Progenitor cell of endocrine pancreas (in vitro differentiated cells): Measurements from ENCODE around the gene RSPH1. TPM values are rescaled to one million over a fixed set of nuclear protein-coding genes. Genes with fewer than 3 reads are reported as not detected.

Source experiments
- DNase-seq: peaks from one replicate; pipeline ENCODE4 v3.0.0; 2021; ENCODE audit warnings: low spot score; ENCODE audit not compliant: unreplicated experiment
- H3K27ac Mint-ChIP-seq: 2 replicates; pipeline ENCODE4 v1.8.0; 2021; ENCODE audit warnings: mild to moderate bottlenecking, moderate library complexity, mixed read lengths
- H3K27me3 Mint-ChIP-seq: 2 replicates; pipeline ENCODE4 v1.8.0; 2021; ENCODE audit warnings: mixed read lengths
- H3K36me3 Mint-ChIP-seq: 2 replicates; pipeline ENCODE4 v1.8.0; 2022; ENCODE audit warnings: mixed read lengths; ENCODE audit not compliant: insufficient read depth
- H3K4me1 Mint-ChIP-seq: 2 replicates; pipeline ENCODE4 v1.8.0; 2021; ENCODE audit warnings: low read depth, mixed read lengths
- H3K4me3 Mint-ChIP-seq: 2 replicates; pipeline ENCODE4 v1.8.0; 2021; ENCODE audit warnings: low read depth, mild to moderate bottlenecking, moderate library complexity, mixed read lengths
- H3K9me3 Mint-ChIP-seq: 2 replicates; pipeline ENCODE4 v1.8.0; 2021; ENCODE audit warnings: low read depth, mixed read lengths
- total RNA-seq: library from RNA; stranded (reverse); gene quantifications from 2 replicates; pipeline ENCODE4 v1.2.1, GENCODE V29; 2021
- TF ChIP-seq, protein P1 (sequence below): fragments of 200-600 bp; sonication (generic); IDR thresholded peaks from one replicate; pipeline ENCODE4 v1.5.0; 2021; ENCODE audit warnings: antibody characterized with exemption, mild to moderate bottlenecking; ENCODE audit not compliant: unreplicated experiment

Gene RSPH1
- total RNA-seq, 1 donor from 2014 or later = 7.1 TPM

DNA sequence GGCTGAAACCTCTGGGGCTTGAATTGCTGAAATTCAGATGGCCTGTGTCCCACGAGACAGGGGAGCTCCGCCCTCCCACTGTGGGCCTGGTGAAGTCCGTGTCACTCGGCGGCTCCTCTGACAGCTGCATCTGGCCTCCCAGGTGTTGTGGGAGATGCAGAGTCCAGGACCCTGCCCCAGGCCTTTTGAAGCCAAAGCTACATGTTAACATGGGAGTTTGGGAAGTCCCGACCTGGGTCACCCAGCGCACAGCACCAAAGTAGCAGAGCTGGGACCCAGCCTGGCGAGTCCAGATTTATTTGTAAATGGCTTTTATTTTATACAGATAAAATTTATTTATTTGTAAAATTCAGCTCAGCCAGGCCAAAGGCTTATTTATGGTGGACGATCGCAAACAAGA lies 46.6 kb upstream of the RSPH1 start:
- DNase-seq = no peak
- H3K9me3 Mint-ChIP-seq = no peaks in the 10 kb centered on the region
- TF ChIP-seq, protein P1, sequence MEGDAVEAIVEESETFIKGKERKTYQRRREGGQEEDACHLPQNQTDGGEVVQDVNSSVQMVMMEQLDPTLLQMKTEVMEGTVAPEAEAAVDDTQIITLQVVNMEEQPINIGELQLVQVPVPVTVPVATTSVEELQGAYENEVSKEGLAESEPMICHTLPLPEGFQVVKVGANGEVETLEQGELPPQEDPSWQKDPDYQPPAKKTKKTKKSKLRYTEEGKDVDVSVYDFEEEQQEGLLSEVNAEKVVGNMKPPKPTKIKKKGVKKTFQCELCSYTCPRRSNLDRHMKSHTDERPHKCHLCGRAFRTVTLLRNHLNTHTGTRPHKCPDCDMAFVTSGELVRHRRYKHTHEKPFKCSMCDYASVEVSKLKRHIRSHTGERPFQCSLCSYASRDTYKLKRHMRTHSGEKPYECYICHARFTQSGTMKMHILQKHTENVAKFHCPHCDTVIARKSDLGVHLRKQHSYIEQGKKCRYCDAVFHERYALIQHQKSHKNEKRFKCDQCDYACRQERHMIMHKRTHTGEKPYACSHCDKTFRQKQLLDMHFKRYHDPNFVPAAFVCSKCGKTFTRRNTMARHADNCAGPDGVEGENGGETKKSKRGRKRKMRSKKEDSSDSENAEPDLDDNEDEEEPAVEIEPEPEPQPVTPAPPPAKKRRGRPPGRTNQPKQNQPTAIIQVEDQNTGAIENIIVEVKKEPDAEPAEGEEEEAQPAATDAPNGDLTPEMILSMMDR = no peak
- H3K4me1 Mint-ChIP-seq = no peaks in the 10 kb centered on the region
- no peaks in the 10 kb centered on the region for H3K27me3 Mint-ChIP-seq
- no peak overlapping the region for H3K27ac Mint-ChIP-seq
- H3K36me3 Mint-ChIP-seq = peaks cover 25% of the 10 kb centered on the region
- H3K4me3 Mint-ChIP-seq = no peak overlapping the region

DNA sequence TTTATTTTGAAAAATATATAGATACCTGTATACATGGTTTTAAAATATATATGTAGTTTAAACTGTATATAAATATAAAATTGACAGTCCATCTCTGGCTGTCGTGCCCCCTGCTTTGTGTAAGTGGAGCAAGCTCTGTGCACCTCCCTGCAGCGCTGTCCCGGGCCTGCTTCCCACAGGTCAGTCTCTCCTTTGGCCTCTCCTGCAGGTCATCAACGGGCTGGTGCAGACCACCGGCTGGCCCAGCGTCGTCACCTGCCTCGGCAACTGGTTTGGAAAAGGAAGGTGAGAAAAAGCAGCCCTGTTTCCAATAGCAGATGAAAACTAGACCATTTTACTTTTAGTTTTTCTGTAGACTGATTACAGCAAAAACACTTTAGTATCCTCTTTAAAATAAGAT lies 46.2 kb upstream of the RSPH1 start:
- TF ChIP-seq, protein P1 = no peak
- no peaks in the 10 kb centered on the region for H3K27me3 Mint-ChIP-seq
- DNase-seq = no peak
- peaks cover 23% of the 10 kb centered on the region for H3K36me3 Mint-ChIP-seq
- H3K27ac Mint-ChIP-seq = no peak overlapping the region
- H3K9me3 Mint-ChIP-seq = no peaks in the 10 kb centered on the region
- no peak overlapping the region for H3K4me3 Mint-ChIP-seq
- no peaks in the 10 kb centered on the region for H3K4me1 Mint-ChIP-seq

DNA sequence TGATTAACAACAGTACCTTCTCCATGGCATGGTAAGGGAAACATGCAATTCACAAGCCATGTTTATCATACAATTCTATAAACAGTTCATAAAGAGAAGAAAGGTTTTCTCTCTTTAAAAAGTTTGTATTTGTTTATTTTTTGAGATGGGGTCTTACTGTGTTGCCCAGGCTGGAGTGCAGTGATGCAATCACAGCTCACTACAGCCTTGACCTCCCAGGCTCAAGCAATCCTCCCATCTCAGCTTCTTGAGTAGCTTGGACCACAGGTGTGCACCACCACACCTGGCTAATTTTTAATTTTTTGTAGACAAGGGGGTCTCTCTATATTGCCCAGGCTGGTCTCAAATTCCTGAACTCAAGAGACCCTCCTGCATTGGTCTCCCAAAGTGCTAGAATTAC lies 45.6 kb upstream of the RSPH1 start:
- TF ChIP-seq, protein P1 = no peak
- Mint-ChIP-seq H3K36me3 (peaks cover 24% of the 10 kb centered on the region), H3K9me3 (no peaks in the 10 kb centered on the region), H3K4me3 (no peak overlapping the region), H3K4me1 (no peaks in the 10 kb centered on the region), H3K27ac (no peak overlapping the region), H3K27me3 (no peaks in the 10 kb centered on the region)
- DNase-seq = no peak

DNA sequence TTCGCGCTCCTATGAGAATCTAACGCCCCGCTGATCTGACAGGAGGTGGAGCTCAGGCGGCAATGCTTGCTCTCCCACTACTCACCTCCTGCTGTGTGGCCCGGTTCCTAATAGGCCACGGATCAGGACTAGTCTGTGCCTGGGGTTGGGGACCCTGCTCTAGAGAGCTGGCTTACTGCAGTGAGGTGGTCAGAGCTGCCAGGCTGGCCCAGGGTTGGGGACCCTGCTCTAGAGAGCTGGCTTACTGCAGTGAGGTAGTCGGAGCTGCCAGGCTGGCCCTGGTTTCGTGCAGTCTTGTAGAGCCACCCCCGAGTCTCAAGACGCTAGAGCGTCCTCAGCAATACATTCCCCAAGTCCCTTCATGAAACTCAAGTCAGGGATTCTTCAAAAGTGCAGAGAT lies 45.1 kb upstream of the RSPH1 start:
- Mint-ChIP-seq H3K27me3 (no peaks in the 10 kb centered on the region), H3K36me3 (peaks cover 24% of the 10 kb centered on the region), H3K4me1 (no peaks in the 10 kb centered on the region), H3K4me3 (no peak overlapping the region), H3K9me3 (no peaks in the 10 kb centered on the region), H3K27ac (no peak overlapping the region)
- DNase-seq = no peak
- TF ChIP-seq, protein P1 = no peak

DNA sequence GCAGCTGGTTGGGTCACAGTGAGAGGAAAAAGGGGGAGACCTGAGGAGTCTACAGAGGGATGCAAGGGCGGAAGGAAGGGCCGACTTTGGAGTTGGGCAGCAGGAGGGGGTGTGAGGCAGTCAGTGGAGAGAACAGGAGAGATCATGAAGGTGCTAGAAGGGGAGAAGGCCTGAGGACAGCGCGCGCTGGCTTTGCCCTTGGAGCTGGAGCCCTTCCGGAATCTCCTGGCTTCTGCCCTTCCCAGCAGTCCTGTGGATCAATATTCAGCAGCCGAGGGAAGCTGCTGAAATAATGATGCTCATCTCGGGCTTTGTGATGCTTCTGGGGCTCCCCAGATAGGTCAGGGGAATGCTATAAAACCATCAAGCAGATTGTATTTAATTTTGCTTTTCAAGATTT lies 44.4 kb upstream of the RSPH1 start:
- H3K4me3 Mint-ChIP-seq = no peak overlapping the region
- no peaks in the 10 kb centered on the region for H3K27me3 Mint-ChIP-seq
- no peaks in the 10 kb centered on the region for H3K9me3 Mint-ChIP-seq
- no peak for DNase-seq
- peak overlapping the region; percentile 35 for H3K27ac Mint-ChIP-seq
- H3K4me1 Mint-ChIP-seq = no peaks in the 10 kb centered on the region
- H3K36me3 Mint-ChIP-seq = peaks cover 22% of the 10 kb centered on the region
- TF ChIP-seq, protein P1 = no peak
